ENCODE measurements around the gene JAZF1.

The JAZF1 gene

GRCh38 chr7:27955011-27955410 lies 225.6 kb downstream of the JAZF1 start:
- TF ChIP-seq, protein P1, sequence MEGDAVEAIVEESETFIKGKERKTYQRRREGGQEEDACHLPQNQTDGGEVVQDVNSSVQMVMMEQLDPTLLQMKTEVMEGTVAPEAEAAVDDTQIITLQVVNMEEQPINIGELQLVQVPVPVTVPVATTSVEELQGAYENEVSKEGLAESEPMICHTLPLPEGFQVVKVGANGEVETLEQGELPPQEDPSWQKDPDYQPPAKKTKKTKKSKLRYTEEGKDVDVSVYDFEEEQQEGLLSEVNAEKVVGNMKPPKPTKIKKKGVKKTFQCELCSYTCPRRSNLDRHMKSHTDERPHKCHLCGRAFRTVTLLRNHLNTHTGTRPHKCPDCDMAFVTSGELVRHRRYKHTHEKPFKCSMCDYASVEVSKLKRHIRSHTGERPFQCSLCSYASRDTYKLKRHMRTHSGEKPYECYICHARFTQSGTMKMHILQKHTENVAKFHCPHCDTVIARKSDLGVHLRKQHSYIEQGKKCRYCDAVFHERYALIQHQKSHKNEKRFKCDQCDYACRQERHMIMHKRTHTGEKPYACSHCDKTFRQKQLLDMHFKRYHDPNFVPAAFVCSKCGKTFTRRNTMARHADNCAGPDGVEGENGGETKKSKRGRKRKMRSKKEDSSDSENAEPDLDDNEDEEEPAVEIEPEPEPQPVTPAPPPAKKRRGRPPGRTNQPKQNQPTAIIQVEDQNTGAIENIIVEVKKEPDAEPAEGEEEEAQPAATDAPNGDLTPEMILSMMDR (IDR thresholded peaks at IDR 0.05), result no peak
- Histone ChIP-seq H3K4me3 (no peak overlapping the region), H3K27ac (no peak overlapping the region), H3K36me3 (no peaks in the 10 kb centered on the region), H3K4me1 (peaks cover 0 to 18% (median 4%) of the 10 kb centered on the region in 4 donors), H3K9me3 (no peaks in the 10 kb centered on the region), H3K27me3 (no peaks in the 10 kb centered on the region)
- no peak for DNase-seq
- intact Hi-C loops (cut with DNase I; ENCODE audit: low total_unique reads), result no loop called here

GRCh38 chr7:27953777-27954176 lies 226.8 kb downstream of the JAZF1 start:
- no peak overlapping the region for H3K27ac ChIP-seq
- H3K9me3 ChIP-seq, result no peaks in the 10 kb centered on the region
- no peak overlapping the region for H3K4me3 ChIP-seq
- H3K36me3 ChIP-seq, result no peaks in the 10 kb centered on the region
- H3K27me3 ChIP-seq, result no peaks in the 10 kb centered on the region
- H3K4me1 ChIP-seq, result peaks cover 0 to 18% (median 4%) of the 10 kb centered on the region in 4 donors
- intact Hi-C loops (cut with DNase I; ENCODE audit: low total_unique reads), result no loop called here
- TF ChIP-seq, protein P1 (IDR thresholded peaks at IDR 0.05), result no peak
- no peak for DNase-seq

DNA sequence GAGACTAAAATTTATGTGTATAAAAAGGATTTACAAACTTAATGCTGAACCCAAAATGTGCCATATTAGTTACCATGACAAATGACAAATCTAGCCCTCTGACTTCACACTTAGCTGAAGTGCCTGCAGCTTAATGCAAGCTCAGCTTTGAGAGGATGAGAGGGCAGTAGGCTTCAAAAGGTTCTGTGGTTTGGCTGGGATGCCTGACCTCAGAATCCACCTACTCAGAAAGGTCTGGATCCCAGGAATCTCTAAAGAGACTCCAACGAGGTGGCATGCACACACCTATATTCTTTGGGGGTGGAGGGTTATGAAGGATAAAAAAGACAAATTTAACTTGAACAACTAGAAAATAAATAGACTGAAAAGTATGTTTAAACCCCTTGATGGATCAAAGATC lies 227.2 kb downstream of the JAZF1 start:
- TF ChIP-seq, protein P1 (IDR thresholded peaks at IDR 0.05), result no peak
- intact Hi-C loops (cut with DNase I; ENCODE audit: low total_unique reads), result no loop called here
- Histone ChIP-seq H3K4me1 (peaks cover 0 to 18% (median 4%) of the 10 kb centered on the region in 4 donors), H3K36me3 (no peaks in the 10 kb centered on the region), H3K4me3 (no peak overlapping the region), H3K27me3 (no peaks in the 10 kb centered on the region), H3K9me3 (no peaks in the 10 kb centered on the region), H3K27ac (no peak overlapping the region)
- no peak for DNase-seq

- H3K9me3 ChIP-seq, result no peaks in the 10 kb centered on the region
- DNase-seq, result no peak
- peaks cover 0 to 18% (median 4%) of the 10 kb centered on the region in 4 donors for H3K4me1 ChIP-seq
- TF ChIP-seq, protein P1 (IDR thresholded peaks at IDR 0.05), result no peak
- intact Hi-C loops (cut with DNase I; ENCODE audit: low total_unique reads), result no loop called here
- H3K36me3 ChIP-seq, result no peaks in the 10 kb centered on the region
- H3K4me3 ChIP-seq, result no peak overlapping the region
- no peaks in the 10 kb centered on the region for H3K27me3 ChIP-seq
- H3K27ac ChIP-seq, result no peak overlapping the region
These were observed 227.9 kb downstream of the JAZF1 start for GRCh38 chr7:27952456-27953285.

GRCh38 chr7:27950123-27950522 lies 230.5 kb downstream of the JAZF1 start:
- TF ChIP-seq, protein P1 (IDR thresholded peaks at IDR 0.05), result no peak
- no peaks in the 10 kb centered on the region for H3K36me3 ChIP-seq
- H3K27ac ChIP-seq, result no peak overlapping the region
- intact Hi-C loops (cut with DNase I; ENCODE audit: low total_unique reads), result no loop called here
- H3K4me3 ChIP-seq, result no peak overlapping the region
- no peaks in the 10 kb centered on the region for H3K27me3 ChIP-seq
- no peak for DNase-seq
- peaks cover 0 to 18% (median 4%) of the 10 kb centered on the region in 4 donors for H3K4me1 ChIP-seq
- H3K9me3 ChIP-seq, result no peaks in the 10 kb centered on the region

Data from tibial artery (tissue), 4 donors.